Ishikawa (cell line): Measurements from ENCODE around the gene TANC1.
A peak's percentile ranks its signal among the peaks of the same experiment; 100 is the strongest.

Source experiments
- CEBPB ChIP-seq: IDR thresholded peaks from 2 replicates; pipeline ENCODE4 v1.6.1; 2012
- CREB1 ChIP-seq: IDR thresholded peaks from 2 replicates; pipeline ENCODE4 v1.6.1; 2012; ENCODE audit warnings: low read depth
- EGR1 ChIP-seq: IDR thresholded peaks from 2 replicates; pipeline ENCODE4 v1.6.1; 2012
- EP300 ChIP-seq: IDR thresholded peaks from 2 replicates; pipeline ENCODE4 v1.6.1; 2012; ENCODE audit warnings: borderline replicate concordance
- FOXM1 ChIP-seq: IDR thresholded peaks from 2 replicates; pipeline ENCODE4 v1.6.1; 2012; ENCODE audit warnings: low read depth, borderline replicate concordance
- NFIC ChIP-seq: IDR thresholded peaks from 2 replicates; pipeline ENCODE4 v1.6.1; 2012
- RAD21 ChIP-seq: IDR thresholded peaks from 2 replicates; pipeline ENCODE4 v1.6.1; 2012; ENCODE audit warnings: low read depth
- TAF1 ChIP-seq: IDR thresholded peaks from 2 replicates; pipeline ENCODE4 v1.6.1; 2012; ENCODE audit warnings: low read depth, mild to moderate bottlenecking
- TCF12 ChIP-seq: IDR thresholded peaks from 2 replicates; pipeline ENCODE4 v1.6.1; 2012; ENCODE audit warnings: low read depth
- TEAD4 ChIP-seq: IDR thresholded peaks from 2 replicates; pipeline ENCODE4 v1.6.1; 2012
- YY1 ChIP-seq: IDR thresholded peaks from 2 replicates; pipeline ENCODE4 v1.6.1; 2012; ENCODE audit warnings: low read depth
- ZBTB7A ChIP-seq: IDR thresholded peaks from 2 replicates; pipeline ENCODE4 v1.6.1; 2012; ENCODE audit warnings: low read depth
- TF ChIP-seq, protein P1 (sequence below): IDR thresholded peaks from 2 replicates; pipeline ENCODE4 v1.6.1; 2012; ENCODE audit warnings: low read depth, mild to moderate bottlenecking
- TF ChIP-seq, protein P2 (sequence below): IDR thresholded peaks from 2 replicates; pipeline ENCODE4 v1.6.1; 2012
- TF ChIP-seq, protein P3 (sequence below): IDR thresholded peaks from 2 replicates; pipeline ENCODE4 v1.6.1; 2012

The TANC1 gene

GRCh38 chr2:159153463-159153862 is 185.0 kb downstream of the TANC1 start:
- TF ChIP-seq CREB1: no peak
- no peak for TF ChIP-seq ZBTB7A
- no peak for TF ChIP-seq EGR1
- TF ChIP-seq TEAD4: peak; percentile 48; the same call in 1 of the 2 replicates
- TF ChIP-seq FOXM1: peak; percentile 53; the same call in 1 of the 2 replicates
- TF ChIP-seq TCF12: peak; percentile 69; the same call in 1 of the 2 replicates
- TF ChIP-seq RAD21: no peak
- no peak for TF ChIP-seq CEBPB
- TF ChIP-seq, protein P1, sequence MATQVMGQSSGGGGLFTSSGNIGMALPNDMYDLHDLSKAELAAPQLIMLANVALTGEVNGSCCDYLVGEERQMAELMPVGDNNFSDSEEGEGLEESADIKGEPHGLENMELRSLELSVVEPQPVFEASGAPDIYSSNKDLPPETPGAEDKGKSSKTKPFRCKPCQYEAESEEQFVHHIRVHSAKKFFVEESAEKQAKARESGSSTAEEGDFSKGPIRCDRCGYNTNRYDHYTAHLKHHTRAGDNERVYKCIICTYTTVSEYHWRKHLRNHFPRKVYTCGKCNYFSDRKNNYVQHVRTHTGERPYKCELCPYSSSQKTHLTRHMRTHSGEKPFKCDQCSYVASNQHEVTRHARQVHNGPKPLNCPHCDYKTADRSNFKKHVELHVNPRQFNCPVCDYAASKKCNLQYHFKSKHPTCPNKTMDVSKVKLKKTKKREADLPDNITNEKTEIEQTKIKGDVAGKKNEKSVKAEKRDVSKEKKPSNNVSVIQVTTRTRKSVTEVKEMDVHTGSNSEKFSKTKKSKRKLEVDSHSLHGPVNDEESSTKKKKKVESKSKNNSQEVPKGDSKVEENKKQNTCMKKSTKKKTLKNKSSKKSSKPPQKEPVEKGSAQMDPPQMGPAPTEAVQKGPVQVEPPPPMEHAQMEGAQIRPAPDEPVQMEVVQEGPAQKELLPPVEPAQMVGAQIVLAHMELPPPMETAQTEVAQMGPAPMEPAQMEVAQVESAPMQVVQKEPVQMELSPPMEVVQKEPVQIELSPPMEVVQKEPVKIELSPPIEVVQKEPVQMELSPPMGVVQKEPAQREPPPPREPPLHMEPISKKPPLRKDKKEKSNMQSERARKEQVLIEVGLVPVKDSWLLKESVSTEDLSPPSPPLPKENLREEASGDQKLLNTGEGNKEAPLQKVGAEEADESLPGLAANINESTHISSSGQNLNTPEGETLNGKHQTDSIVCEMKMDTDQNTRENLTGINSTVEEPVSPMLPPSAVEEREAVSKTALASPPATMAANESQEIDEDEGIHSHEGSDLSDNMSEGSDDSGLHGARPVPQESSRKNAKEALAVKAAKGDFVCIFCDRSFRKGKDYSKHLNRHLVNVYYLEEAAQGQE: no peak
- TF ChIP-seq YY1: no peak
- TF ChIP-seq NFIC: no peak
- TF ChIP-seq, protein P2, sequence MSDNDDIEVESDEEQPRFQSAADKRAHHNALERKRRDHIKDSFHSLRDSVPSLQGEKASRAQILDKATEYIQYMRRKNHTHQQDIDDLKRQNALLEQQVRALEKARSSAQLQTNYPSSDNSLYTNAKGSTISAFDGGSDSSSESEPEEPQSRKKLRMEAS: peak; percentile 44; the same call in 1 of the 2 replicates
- no peak for TF ChIP-seq TAF1
- TF ChIP-seq, protein P3, sequence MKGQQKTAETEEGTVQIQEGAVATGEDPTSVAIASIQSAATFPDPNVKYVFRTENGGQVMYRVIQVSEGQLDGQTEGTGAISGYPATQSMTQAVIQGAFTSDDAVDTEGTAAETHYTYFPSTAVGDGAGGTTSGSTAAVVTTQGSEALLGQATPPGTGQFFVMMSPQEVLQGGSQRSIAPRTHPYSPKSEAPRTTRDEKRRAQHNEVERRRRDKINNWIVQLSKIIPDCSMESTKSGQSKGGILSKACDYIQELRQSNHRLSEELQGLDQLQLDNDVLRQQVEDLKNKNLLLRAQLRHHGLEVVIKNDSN: no peak
- no peak for TF ChIP-seq EP300

- no peak for TF ChIP-seq ZBTB7A
- no peak for TF ChIP-seq EP300
These were observed 185.5 kb downstream of the TANC1 start for GRCh38 chr2:159153951-159154350.

- TF ChIP-seq, protein P1: no peak
These were observed 185.9 kb downstream of the TANC1 start for GRCh38 chr2:159154366-159154765.

DNA sequence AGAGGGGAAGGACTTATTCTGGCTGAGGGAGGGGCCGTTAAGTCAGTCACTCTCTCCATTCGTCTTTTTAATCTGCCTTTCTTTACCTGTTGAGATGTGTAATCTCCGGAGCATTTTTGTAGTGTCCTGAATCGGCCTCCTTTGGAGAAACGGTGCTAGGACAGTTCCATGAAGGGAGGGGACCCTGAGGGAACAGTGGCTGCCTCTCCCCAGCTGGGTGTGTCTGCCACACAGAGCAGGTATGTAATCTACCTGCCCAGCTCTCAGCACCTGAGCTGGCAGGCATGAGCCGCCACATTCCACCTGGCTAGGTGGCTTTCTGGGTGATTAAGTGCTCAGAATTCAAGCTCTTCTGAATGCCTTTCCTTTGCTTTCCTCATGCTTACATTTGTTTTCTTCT is 186.9 kb downstream of the TANC1 start:
- TF ChIP-seq FOXM1 (peak; percentile 98), TEAD4 (peak; percentile 100), CREB1 (0 out of 2 replicates have a peak, but pooled peaks have one; percentile 17), ZBTB7A (no peak), RAD21 (peak; percentile 37), TCF12 (peak; percentile 99), CEBPB (peak; percentile 63; the same call in 1 of the 2 replicates), EGR1 (no peak), YY1 (peak; percentile 68), EP300 (peak; percentile 100), TAF1 (no peak), NFIC (peak; percentile 98)
- TF ChIP-seq, protein P2: peak; percentile 85
- TF ChIP-seq, protein P1: no peak
- TF ChIP-seq, protein P3: 0 out of 2 replicates have a peak, but pooled peaks have one; percentile 15

DNA sequence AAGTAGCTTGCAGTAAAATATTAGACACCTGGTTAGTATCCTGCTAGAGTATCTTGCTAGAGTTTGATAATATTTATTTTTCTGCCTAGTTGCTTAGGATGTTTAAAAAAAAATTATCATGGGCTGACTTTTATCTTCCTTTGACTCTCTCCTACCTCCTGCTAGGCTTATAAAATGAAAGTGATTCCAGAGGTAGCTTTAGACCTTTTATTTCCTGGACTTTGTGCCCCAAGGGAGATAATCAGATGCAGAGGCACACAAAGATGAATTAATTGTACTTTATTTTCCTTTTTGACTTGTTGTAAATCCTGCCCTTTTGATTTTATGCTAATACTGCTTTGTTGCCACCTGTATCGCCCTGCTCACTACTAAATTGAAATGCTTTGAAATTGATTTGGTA is 187.4 kb downstream of the TANC1 start:
- no peak for TF ChIP-seq CEBPB
- TF ChIP-seq, protein P2: no peak
- TF ChIP-seq EP300: no peak
- TF ChIP-seq TAF1: no peak
- TF ChIP-seq CREB1: no peak
